Testis (tissue), 2 donors: ENCODE results near the gene SETD7.

Experiments
- CTCF ChIP-seq, 3 experiments: fragments of 450-650 bp in 2 of 3; fragments of 200-600 bp in 1 of 3; sonication (generic) in 1 of 3; IDR thresholded peaks; one replicate each; pipeline ENCODE4 v1.5.1; 2016 to 2019; ENCODE audit warnings: antibody characterized with exemption in 3 of 3, mild to moderate bottlenecking in 2 of 3, moderate library complexity in 1 of 3
- POLR2A ChIP-seq: fragments of 450-650 bp; IDR thresholded peaks from one replicate; pipeline ENCODE4 v1.6.1; 2017; ENCODE audit warnings: antibody characterized with exemption, mild to moderate bottlenecking, moderate library complexity

DNA sequence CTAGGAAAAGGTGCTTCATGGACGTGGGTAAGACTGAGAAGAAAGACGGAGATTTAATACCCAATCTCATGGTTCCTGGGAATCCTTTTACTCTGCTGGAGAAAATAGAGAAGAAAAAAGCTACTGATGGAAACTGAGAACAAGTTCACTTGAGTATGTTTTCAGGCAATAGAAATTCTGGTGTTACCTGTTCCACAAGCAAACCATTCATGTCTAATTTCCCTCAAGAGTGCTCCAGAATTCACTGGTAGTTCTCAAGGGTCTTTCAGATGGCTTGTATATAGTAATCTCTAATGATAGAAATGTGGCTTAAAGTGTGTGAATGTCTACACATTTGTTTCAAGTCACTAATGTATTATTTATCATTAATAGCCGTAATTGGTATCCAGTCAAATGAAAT is 22.5 kb downstream of the SETD7 start:
- TF ChIP-seq CTCF (IDR thresholded peaks at IDR 0.05) (no peak), POLR2A (no peak)
